HEK293 (cell line): ENCODE data around the gene CBX2.

Experiments
- CTCF ChIA-PET: fragments of 350-600 bp; formaldehyde crosslinking; extraction: SDS; loops from one replicate; lab custom pipeline; 2021; ENCODE audit warnings: antibody characterized with exemption; lab: Yijun Ruan, JAX
- POLR2A ChIA-PET: fragments of 300-600 bp; formaldehyde crosslinking; extraction: SDS; loops from one replicate; lab custom pipeline; 2020; ENCODE audit warnings: antibody characterized with exemption, inconsistent platforms; lab: Yijun Ruan, JAX
- H3K27ac ChIP-seq: fragments of 200-500 bp; sonication (Bioruptor generic); 2 replicates; pipeline ENCODE4 v1.5.1; 2014; ENCODE audit warnings: low read depth, low read length, control low read depth, inconsistent platforms; ENCODE audit errors: extremely low read depth
- H3K36me3 ChIP-seq, 2 experiments: fragments of 200-500 bp in 1 of 2; sonication (Bioruptor generic) in 1 of 2; 1 replicate in 1 of 2; 2 replicates in 1 of 2; pipeline ENCODE4 v1.5.1; 2014 to 2017; ENCODE audit warnings: inconsistent platforms in 2 of 2, low read length in 2 of 2; ENCODE audit not compliant: control insufficient read depth in 2 of 2, insufficient read depth in 1 of 2
- H3K4me1 ChIP-seq: fragments of 200-500 bp; sonication (Bioruptor generic); 2 replicates; pipeline ENCODE4 v1.5.1; 2014; ENCODE audit warnings: mild to moderate bottlenecking, low read length, inconsistent platforms; ENCODE audit not compliant: control insufficient read depth, insufficient read depth
- H3K4me3 ChIP-seq: 2 replicates; pipeline ENCODE4 v1.5.1; 2011; ENCODE audit warnings: low read depth, mild to moderate bottlenecking, control low read depth, low read length, moderate library complexity
- H3K9me3 ChIP-seq: fragments of 200-500 bp; sonication (Bioruptor generic); 2 replicates; pipeline ENCODE4 v1.5.1; 2014; ENCODE audit warnings: low read depth, low read length, inconsistent platforms; ENCODE audit not compliant: control insufficient read depth, insufficient read depth
- FEZF1 ChIP-seq: fragments of 450-650 bp; formaldehyde crosslinking; IDR thresholded peaks from 2 replicates; pipeline ENCODE4 v1.5.1; 2016; ENCODE audit warnings: missing biosample characterization, missing genetic modification characterization
- IKZF3 ChIP-seq: fragments of 450-650 bp; IDR thresholded peaks from 2 replicates; pipeline ENCODE4 v1.5.0; 2018; ENCODE audit warnings: missing biosample characterization, mild to moderate bottlenecking, missing genetic modification characterization, moderate library complexity
- PRDM10 ChIP-seq: fragments of 450-650 bp; formaldehyde crosslinking; IDR thresholded peaks from 2 replicates; pipeline ENCODE4 v1.5.1; 2016; ENCODE audit warnings: missing biosample characterization, missing genetic modification characterization
- ZBTB17 ChIP-seq: fragments of 450-650 bp; formaldehyde crosslinking; IDR thresholded peaks from 2 replicates; pipeline ENCODE4 v1.5.1; 2016; ENCODE audit warnings: missing biosample characterization, missing genetic modification characterization
- ZFP37 ChIP-seq: fragments of 450-650 bp; formaldehyde crosslinking; IDR thresholded peaks from 2 replicates; pipeline ENCODE4 v1.5.1; 2016; ENCODE audit warnings: missing biosample characterization, missing genetic modification characterization
- ZFP69B ChIP-seq: fragments of 450-650 bp; formaldehyde crosslinking; IDR thresholded peaks from 2 replicates; pipeline ENCODE4 v1.5.1; 2016; ENCODE audit warnings: missing biosample characterization, missing genetic modification characterization
- ZNF146 ChIP-seq: fragments of 450-650 bp; formaldehyde crosslinking; IDR thresholded peaks from 2 replicates; pipeline ENCODE4 v1.5.1; 2016; ENCODE audit warnings: missing biosample characterization, missing genetic modification characterization
- ZNF24 ChIP-seq: fragments of 450-650 bp; formaldehyde crosslinking; IDR thresholded peaks from 2 replicates; pipeline ENCODE4 v1.5.1; 2016; ENCODE audit warnings: missing biosample characterization, missing genetic modification characterization
- ZNF302 ChIP-seq: fragments of 450-650 bp; formaldehyde crosslinking; IDR thresholded peaks from 2 replicates; pipeline ENCODE4 v1.5.1; 2016; ENCODE audit warnings: missing biosample characterization, missing genetic modification characterization, low read depth
- ZNF366 ChIP-seq: fragments of 450-650 bp; formaldehyde crosslinking; conservative IDR thresholded peaks from 2 replicates; pipeline ENCODE4 v1.5.1; 2016; ENCODE audit warnings: missing biosample characterization, missing genetic modification characterization
- ZNF37A ChIP-seq: fragments of 450-650 bp; IDR thresholded peaks from 2 replicates; pipeline ENCODE4 v1.5.1; 2018; ENCODE audit warnings: missing biosample characterization, missing genetic modification characterization
- ZSCAN23 ChIP-seq: fragments of 450-650 bp; formaldehyde crosslinking; IDR thresholded peaks from 2 replicates; pipeline ENCODE4 v1.5.1; 2016; ENCODE audit warnings: missing biosample characterization, missing genetic modification characterization
- ZSCAN4 ChIP-seq: fragments of 450-650 bp; formaldehyde crosslinking; IDR thresholded peaks from 2 replicates; pipeline ENCODE4 v1.5.1; 2017; ENCODE audit warnings: missing biosample characterization, missing genetic modification characterization

Gene CBX2

GRCh38 chr17:79825580-79825921 is 47.6 kb downstream of the CBX2 start:
- ChIA-PET CTCF (interaction anchor here (1.1 to 2.7 kb wide), 4 partner anchors 8 to 98 kb away, joined by 3 to 15 read pairs (median 4); no protein-coding TSS in a partner anchor), POLR2A (interaction anchor here (0.6 to 2.8 kb wide), 2 partner anchors 8 to 14 kb away, joined by 3 to 8 read pairs; partner anchors contain the start of gene CBX4)
- Histone ChIP-seq H3K9me3 (no peaks in the 10 kb centered on the region), H3K36me3 (no peaks in the 10 kb centered on the region), H3K27ac (no peak overlapping the region), H3K4me3 (no peak overlapping the region), H3K4me1 (peaks cover 10% of the 10 kb centered on the region)
- TF ChIP-seq ZSCAN23 (tag by site-specific recombination), result no peak
- no peak for TF ChIP-seq ZFP69B (tag by site-specific recombination)
- TF ChIP-seq ZNF24 (tag by site-specific recombination), result no peak

GRCh38 chr17:79826204-79826680 is 48.3 kb downstream of the CBX2 start:
- POLR2A ChIA-PET, result interaction anchor here (0.5 to 2.8 kb wide), 4 partner anchors 13 to 80 kb away, joined by 3 to 8 read pairs (median 3); partner anchors contain the start of gene CBX4
- Histone ChIP-seq H3K4me1 (peaks cover 11% of the 10 kb centered on the region), H3K9me3 (no peaks in the 10 kb centered on the region), H3K27ac (no peak overlapping the region), H3K36me3 (no peaks in the 10 kb centered on the region), H3K4me3 (no peak overlapping the region)
- no peak for TF ChIP-seq ZNF146 (tag by site-specific recombination)
- 0 out of 2 replicates have a peak, but pooled peaks have one; percentile 15 for TF ChIP-seq FEZF1 (tag by site-specific recombination)
- TF ChIP-seq ZBTB17 (tag by site-specific recombination), result peak; percentile 56; the same call in 1 of the 2 replicates
- CTCF ChIA-PET, result interaction anchor here (1.3 to 2.7 kb wide), 2 partner anchors 9 to 14 kb away, joined by 3 to 15 read pairs; no protein-coding TSS in a partner anchor

GRCh38 chr17:79826841-79827578 is 49.1 kb downstream of the CBX2 start:
- no peak overlapping the region for H3K27ac ChIP-seq
- H3K4me1 ChIP-seq, result peaks cover 11% of the 10 kb centered on the region; the same call in 1 of the 2 replicates
- H3K9me3 ChIP-seq, result no peaks in the 10 kb centered on the region
- POLR2A ChIA-PET, result interaction anchor here (0.5 to 4.2 kb wide), 4 partner anchors 12 to 48 kb away, joined by 3 to 32 read pairs (median 6); partner anchors contain the start of gene CBX4
- no peak for TF ChIP-seq ZNF302 (tag by site-specific recombination)
- TF ChIP-seq ZSCAN4, result peak; percentile 99
- TF ChIP-seq IKZF3 (tag by site-specific recombination), result no peak
- TF ChIP-seq ZNF37A (tag by site-specific recombination), result no peak
- H3K36me3 ChIP-seq, result no peaks in the 10 kb centered on the region
- CTCF ChIA-PET, result interaction anchor here (1.3 to 2.7 kb wide), 2 partner anchors 8 to 13 kb away, joined by 3 to 15 read pairs; no protein-coding TSS in a partner anchor
- no peak overlapping the region for H3K4me3 ChIP-seq

GRCh38 chr17:79829004-79829403 is 51.1 kb downstream of the CBX2 start:
- POLR2A ChIA-PET, result interaction anchor here (0.7 to 4.2 kb wide), 3 partner anchors 11 to 180 kb away, joined by 3 to 32 read pairs (median 5); partner anchors contain the start of gene CBX4
- Histone ChIP-seq H3K9me3 (no peaks in the 10 kb centered on the region), H3K4me3 (no peak overlapping the region), H3K4me1 (peaks cover 11% of the 10 kb centered on the region; the same call in 1 of the 2 replicates), H3K36me3 (peaks cover 0 to 9% of the 10 kb centered on the region in 2 experiments; a peak in 1 of 3 replicates)
- CTCF ChIA-PET, result interaction anchor here (0.6 to 1.1 kb wide), 6 partner anchors 11 to 201 kb away, joined by 3 to 5 read pairs (median 4); no protein-coding TSS in a partner anchor
- no peak for TF ChIP-seq ZFP37 (tag by site-specific recombination)
- 0 out of 2 replicates have a peak, but pooled peaks have one; percentile 26 for TF ChIP-seq ZNF366 (tag by site-specific recombination)
- 0 out of 2 replicates have a peak, but pooled peaks have one; percentile 6 for TF ChIP-seq PRDM10 (tag by site-specific recombination)
- peak; percentile 49 for TF ChIP-seq ZBTB17 (tag by site-specific recombination)
- TF ChIP-seq, all 188 proteins: peak for 3
- no peak overlapping the region for H3K27ac ChIP-seq
